ENCODE data around the gene THAP3. TPM values are rescaled to one million over a fixed set of nuclear protein-coding genes. Genes with fewer than 3 reads are reported as not detected.

THAP3 gene
- total and polyA plus RNA-seq, 7 donors: 8.9 to 40.1 (median 18.8) TPM

GRCh38 chr1:6614019-6614928 is 10.4 kb upstream of the THAP3 start:
- peak; percentile 69 to 70 for DNase-seq
- H3K4me1 ChIP-seq: peaks cover 20% of the 10 kb centered on the region
- no peaks in the 10 kb centered on the region for H3K9me3 ChIP-seq
- 1 to 2% (median 1%) methylated on average over 35 to 115 of the region's 117 CpGs for WGBS, 3 donors
- peaks cover 0 to 20% of the 10 kb centered on the region in 2 donors for H3K36me3 ChIP-seq (ENCODE audit: insufficient read depth in 1 of 2, low read depth in 1 of 2)
- H3K27me3 ChIP-seq (ENCODE audit: insufficient read depth in 3 of 3, low read length in 2 of 3): no peaks in the 10 kb centered on the region
- no peak for TF ChIP-seq CTCF (IDR thresholded peaks at IDR 0.05)
- intact Hi-C loops (cut with DNase I): no loop called here
- peak overlapping the region; percentile 82 for H3K4me3 ChIP-seq
- H3K27ac ChIP-seq: peak overlapping the region; percentile 98
- peak in 2 of 4 donors; percentile 8 to 12 for ATAC-seq

DNA sequence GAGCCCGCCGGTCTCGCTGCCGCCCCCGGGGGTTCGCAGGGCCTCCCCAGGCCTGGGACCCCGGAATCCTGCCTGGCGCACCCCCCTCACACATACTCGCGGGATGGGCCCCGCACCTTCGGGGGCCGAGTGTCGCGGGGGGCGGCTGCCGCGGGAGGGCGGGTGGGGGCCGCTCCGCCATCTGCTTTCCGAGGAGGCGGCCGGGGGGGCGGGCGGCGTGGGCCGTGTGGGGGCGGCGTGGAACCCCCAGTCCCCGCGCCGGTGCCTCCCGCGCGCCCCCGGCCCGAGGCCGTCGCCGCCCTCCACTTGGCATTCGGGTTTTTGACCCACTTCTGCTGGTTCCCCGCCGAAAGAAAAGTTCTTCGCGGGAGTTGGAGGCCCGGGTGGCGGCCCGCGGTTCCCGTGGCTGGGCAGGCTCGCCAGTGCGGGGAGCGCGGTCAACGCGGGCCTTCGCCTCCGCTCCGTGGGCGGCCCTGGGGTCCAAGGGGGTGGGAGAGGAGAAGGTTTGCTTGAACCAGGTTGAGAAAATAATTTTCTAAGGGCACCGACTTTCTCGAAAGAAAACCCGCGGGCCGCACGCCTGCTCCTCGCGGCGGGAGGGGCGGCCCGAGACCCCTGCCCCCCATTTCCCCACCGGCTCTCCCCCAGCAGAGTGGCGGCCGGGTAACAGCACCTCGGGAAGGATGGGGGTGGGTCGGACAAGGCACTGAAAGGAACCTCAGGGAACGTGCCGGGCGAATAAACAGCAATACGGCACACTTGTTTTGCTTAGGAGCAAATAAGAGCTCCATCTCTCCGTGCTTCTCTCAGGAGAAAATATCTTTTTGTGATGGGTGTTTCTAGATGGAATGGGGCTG is 9.5 kb upstream of the THAP3 start:
- ATAC-seq (no peak), DNase-seq (peak in 1 of 2 donors; percentile 21)
- intact Hi-C loops (cut with DNase I): no loop called here
- Histone ChIP-seq H3K9me3 (no peaks in the 10 kb centered on the region), H3K36me3 (ENCODE audit: insufficient read depth in 1 of 2, low read depth in 1 of 2) (peaks cover 0 to 29% of the 10 kb centered on the region in 2 donors), H3K4me1 (peaks cover 12% of the 10 kb centered on the region), H3K4me3 (peak overlapping the region; percentile 82), H3K27me3 (ENCODE audit: insufficient read depth in 3 of 3, low read length in 2 of 3) (no peaks in the 10 kb centered on the region), H3K27ac (peak overlapping the region; percentile 98)
- 2 to 4% (median 4%) methylated on average over 57 to 81 of the region's 82 CpGs for WGBS, 3 donors
- TF ChIP-seq CTCF (IDR thresholded peaks at IDR 0.05): no peak

DNA sequence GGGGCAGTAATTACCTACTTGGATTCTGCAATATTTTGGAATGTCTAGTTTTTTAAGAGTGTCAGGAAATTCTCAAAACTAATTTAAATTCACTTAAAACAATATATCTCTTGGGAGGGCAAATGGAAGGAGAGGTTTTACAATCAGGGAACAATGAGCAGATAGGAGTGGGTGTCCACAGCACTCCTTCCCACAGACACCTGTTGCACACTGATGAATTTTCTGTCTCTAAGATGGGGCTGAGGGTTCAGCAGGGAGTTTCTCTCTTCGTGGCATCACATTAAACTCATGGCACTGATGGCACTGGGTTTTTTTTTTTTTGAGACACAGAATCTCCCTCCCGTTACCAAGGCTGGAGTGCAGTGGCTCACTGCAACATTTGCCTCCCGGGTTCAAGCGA is 5.6 kb upstream of the THAP3 start:
- Histone ChIP-seq H3K4me3 (no peak overlapping the region), H3K4me1 (peaks cover 4% of the 10 kb centered on the region), H3K9me3 (no peaks in the 10 kb centered on the region), H3K36me3 (ENCODE audit: insufficient read depth in 1 of 2, low read depth in 1 of 2) (peaks cover 0 to 68% of the 10 kb centered on the region in 2 donors), H3K27me3 (ENCODE audit: insufficient read depth in 3 of 3, low read length in 2 of 3) (no peaks in the 10 kb centered on the region), H3K27ac (no peak overlapping the region)
- DNase-seq (no peak), ATAC-seq (no peak)
- TF ChIP-seq CTCF (IDR thresholded peaks at IDR 0.05): no peak
- 92 to 95% (median 92%) methylated on average over 4 of the region's 4 CpGs for WGBS, 3 donors
- intact Hi-C loops (cut with DNase I): no loop called here

- 85 to 91% (median 85%) methylated on average over 41 of the region's 41 CpGs for WGBS, 3 donors
- H3K9me3 ChIP-seq: no peaks in the 10 kb centered on the region
- peaks cover 0 to 71% of the 10 kb centered on the region in 2 donors for H3K36me3 ChIP-seq (ENCODE audit: insufficient read depth in 1 of 2, low read depth in 1 of 2)
- no peak overlapping the region for H3K27ac ChIP-seq
- ATAC-seq: no peak
- peaks cover 10% of the 10 kb centered on the region for H3K4me1 ChIP-seq
- H3K27me3 ChIP-seq (ENCODE audit: insufficient read depth in 3 of 3, low read length in 2 of 3): no peaks in the 10 kb centered on the region
- TF ChIP-seq CTCF (IDR thresholded peaks at IDR 0.05): no peak
- intact Hi-C loops (cut with DNase I): loop anchor here in 1 of 2 donors (5.0 kb wide), 1 partner anchor 34 kb away; no protein-coding TSS in a partner anchor
- no peak for DNase-seq
- no peak overlapping the region for H3K4me3 ChIP-seq
Measured at GRCh38 chr1:6621429-6622391, 3.0 kb upstream of the THAP3 start.

Measured in psoas muscle (tissue), 8 donors.